A549 treated with ZK216348 at 1 μM for 4 hours (cell line): ENCODE results near the gene SGF29. TPM values are rescaled to one million over a fixed set of nuclear protein-coding genes. Genes with fewer than 3 reads are reported as not detected.

Experiments
- total RNA-seq: library from RNA; stranded (reverse); fragments of 200-300 nt; extraction: Qiagen RNA extraction; gene quantifications from 5 replicates; pipeline ENCODE4 v1.2.3, GENCODE V29; 2022; ENCODE audit warnings: low read depth

SGF29 gene
- 18.3 to 25.2 TPM (median 20.5 TPM) in 5 replicates for total RNA-seq

DNA sequence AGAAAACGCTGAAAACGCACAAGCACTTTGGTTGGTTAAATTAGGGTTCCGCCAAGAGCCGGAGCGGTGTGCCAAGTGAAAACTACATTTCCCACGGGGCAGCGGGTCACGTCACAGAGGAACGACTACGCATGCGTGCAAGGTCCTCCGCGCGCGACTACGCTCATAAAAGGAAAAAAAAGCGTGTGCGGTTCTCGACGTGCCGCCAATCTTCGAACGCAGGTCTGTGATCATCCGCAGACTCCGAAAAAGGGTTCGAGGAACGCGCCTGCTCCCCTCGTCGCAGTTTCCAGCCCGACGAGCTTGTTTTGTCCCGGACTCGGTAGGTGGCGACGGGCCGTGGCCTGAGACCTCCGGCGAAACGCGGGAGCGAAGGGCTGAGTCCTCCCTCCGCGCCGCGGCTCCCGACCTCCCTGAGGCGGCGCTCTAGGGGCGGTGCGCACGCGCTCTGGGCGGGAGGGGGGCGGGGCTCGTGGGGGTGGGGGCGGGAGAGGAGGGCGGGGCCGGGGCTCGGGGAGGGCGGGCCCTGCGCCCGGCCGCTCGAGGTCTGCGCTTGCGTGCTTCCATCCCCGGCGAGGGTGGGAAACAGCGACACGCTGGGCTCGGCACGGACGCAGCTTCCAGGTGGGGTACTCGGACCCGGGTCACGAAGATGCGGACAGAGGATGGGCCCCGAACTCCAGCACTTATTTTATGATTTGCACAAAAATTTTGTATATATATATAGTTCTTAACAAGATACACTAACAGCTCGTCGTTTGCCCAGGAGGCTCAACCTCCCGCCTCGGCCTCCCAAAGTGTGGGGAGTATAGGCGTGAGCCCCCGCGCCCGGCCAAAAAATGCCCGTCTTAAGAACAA lies at the start of gene SGF29:
Gene SGF29, plus strand, starts transcription at position 145 of the 858 bp plus-strand sequence. CDS start 27,150 bp downstream, outside the sequence.

DNA sequence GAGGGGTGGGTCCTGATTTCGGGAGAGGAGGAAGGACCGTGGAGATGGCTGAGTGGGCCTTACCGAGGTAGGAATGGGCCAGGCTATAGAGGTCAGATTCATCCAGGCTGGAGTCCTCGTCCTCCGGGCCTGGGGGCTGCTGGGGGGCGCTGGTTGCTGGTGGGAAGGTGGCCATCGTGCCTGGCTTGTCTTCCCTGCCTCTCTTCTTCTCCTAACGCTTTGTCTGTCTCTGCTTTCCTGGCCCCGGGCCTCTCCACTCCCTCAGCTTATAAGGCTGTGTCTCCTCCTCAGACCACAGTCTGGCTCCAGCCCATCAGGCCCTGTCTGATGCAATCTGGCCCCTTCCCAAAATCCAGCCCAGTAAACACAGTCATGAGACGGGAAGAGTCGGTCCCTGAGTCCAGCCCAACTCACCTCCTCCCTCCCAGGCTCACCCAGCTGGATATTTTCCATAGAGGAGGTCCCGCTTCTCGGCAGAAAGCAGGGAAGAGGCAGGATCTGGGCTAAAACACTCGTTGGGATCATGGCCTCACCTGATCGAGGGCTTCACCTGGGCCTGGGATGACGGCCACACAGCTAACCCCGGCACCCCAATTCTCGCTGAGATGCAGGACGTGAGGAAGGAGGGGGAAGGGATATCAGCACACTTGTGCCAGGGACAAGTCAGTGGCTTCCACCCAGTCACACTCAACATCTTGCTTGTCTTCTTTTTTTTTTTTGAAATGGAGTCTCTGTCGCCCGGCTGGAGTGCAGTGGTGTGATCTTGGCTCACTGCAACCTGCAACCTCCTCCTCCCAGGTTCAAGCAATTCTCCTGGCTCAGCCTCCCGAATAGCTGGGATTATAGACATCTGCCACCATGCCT lies 14.8 kb upstream of the SGF29 start, which contains the start of gene NUPR1:
Gene NUPR1, minus strand, starts transcription at position 242 of the 864 bp plus-strand sequence. Its CDS starts 67 bp downstream, at position 175.

DNA sequence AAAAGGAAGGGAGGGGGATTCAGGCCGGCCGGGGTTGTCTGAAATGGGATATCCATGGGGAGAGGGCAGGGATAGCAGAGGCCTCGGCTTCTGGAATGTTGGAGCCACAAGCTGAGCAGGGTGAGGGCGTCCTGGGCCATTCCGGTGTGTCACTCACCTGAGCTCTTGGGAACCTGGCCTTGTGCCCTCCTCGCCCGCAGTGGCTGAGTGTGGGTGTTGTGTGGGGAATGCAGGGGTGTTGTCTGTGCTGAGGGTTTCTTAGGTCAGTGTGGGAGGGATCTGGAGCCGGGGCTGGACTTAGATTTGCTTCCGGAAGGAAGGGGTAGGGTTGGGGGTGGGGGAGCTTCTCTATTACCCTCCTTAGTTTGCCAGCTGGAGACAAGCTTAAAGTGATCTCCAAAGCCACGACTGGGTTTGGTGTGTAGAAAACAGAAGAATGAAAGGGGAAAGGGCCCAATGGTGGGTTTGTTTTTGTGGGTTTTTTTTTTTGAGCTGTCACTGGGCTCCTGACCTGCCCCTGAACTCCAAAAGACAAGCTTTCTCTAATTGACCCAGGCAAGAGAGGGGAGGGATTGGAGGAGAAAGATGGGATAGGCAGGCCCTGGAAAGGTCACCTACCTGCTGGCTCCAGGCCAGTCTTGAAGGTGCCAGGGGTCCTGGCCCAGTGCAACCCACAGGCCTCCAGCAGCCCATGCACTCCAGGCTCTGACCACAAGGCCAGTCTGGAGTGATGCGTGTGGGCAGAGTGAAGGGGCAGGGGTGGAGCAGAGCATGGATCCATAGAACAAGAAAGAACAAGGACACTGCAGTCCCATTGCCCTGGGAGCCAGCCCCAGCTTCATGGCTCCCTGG lies 43.3 kb downstream of the SGF29 start, which contains the start of gene SULT1A2:
Gene SULT1A2, minus strand, starts transcription at position 211 of the 852 bp plus-strand sequence. CDS start 1,120 bp downstream, outside the sequence.

DNA sequence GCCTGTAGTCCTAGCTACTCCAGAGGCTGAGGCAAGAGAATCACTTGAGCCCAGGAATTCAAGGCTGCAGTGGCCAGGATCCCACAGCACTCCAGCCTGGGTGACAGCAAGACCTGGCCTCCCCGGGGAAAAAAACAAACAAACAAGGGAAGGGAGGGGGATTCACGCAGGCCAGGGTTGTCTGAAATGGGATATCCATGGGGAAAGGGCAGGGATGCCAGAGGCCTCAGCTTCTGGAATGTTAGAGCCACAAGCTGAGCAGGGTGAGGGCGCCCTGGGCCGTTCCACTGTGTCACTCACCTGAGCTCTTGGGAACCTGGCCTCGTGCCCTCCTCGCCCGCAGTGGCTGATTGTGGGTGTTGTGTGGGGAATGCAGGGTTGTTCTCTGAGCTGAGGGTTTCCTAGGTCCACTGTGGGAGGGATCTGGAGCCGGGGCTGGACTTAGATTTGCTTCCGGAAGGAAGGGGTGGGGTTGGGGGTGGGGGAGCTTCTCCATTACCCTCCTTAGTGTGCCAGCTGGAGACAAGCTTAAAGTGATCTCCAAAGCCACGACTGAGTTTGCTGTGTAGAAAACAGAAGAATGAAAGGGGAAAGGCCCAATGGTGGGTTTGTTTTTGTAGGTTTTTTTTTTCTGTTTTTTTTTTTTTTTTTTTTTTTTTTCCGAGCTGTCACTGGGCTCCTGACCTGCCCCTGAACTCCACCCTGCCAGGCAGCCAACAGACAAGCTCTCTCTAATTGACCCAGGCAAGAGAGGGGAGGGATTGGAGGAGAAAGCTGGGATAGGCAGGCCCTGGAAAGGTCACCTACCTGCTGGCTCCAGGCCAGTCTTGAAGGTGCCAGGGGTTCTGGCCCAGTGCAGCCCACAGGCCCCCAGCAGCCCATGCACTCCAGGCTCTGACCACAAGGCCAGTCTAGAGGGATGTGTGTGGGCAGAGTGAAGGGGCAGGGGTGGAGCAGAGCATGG lies 56.2 kb downstream of the SGF29 start, which contains the start of gene SULT1A1:
Gene SULT1A1, minus strand, starts transcription at position 414 of the 964 bp plus-strand sequence. CDS start 1,189 bp downstream, outside the sequence.

DNA sequence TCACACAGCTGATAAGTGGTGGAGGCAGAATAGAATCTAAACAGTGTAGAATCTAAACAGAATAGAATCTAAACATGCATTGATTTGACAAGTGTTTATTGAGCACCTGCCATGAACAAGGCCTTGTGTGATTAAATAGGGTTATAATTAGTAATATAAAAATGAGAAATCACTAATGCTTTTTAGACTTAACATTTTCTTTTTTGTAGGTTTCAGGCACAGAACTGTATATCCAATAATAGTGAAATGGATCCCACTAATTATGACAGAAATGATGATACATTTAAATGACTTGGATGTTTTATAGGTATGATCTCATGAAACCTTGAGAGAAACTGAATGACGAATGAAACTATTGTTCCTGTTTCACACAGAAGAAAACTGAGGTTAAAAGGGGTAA lies 84.0 kb downstream of the SGF29 start, which contains the start of gene NPIPB8:
Gene NPIPB8, plus strand, starts transcription at position 301 of the 400 bp plus-strand sequence. CDS start 296 bp downstream, outside the sequence.

Other genes starting within 250 kb of the SGF29 start
- gene NPIPB6, start 190.4 kb upstream of the SGF29 start, total RNA-seq = 1.4 to 2.9 TPM (median 1.5 TPM) in 5 replicates
- gene EIF3CL, start 150.1 kb upstream of the SGF29 start, total RNA-seq = 54.0 to 95.3 TPM (median 72.8 TPM) in 5 replicates
- gene NPIPB7, start 81.6 kb upstream of the SGF29 start, total RNA-seq = 0.15 to 0.40 TPM (median 0.23 TPM) in 3 of 5 replicates, not detected in the others
- 18.2 to 33.9 TPM (median 33.4 TPM) in 5 replicates for gene CLN3, start 61.8 kb upstream of the SGF29 start, total RNA-seq
- gene APOBR, start 59.3 kb upstream of the SGF29 start, total RNA-seq = 0.07 to 0.08 TPM (median 0.08 TPM) in 3 of 5 replicates, not detected in the others
- not detected in 5 replicates for gene IL27, start 47.1 kb upstream of the SGF29 start, total RNA-seq
- 11.9 to 21.8 TPM (median 15.3 TPM) in 5 replicates for gene NUPR1, start 14.9 kb upstream of the SGF29 start, total RNA-seq
- 0.12 TPM in 1 of 5 replicates, not detected in the others for gene SULT1A2, start 43.1 kb downstream of the SGF29 start, total RNA-seq
- gene SULT1A1, start 56.1 kb downstream of the SGF29 start, total RNA-seq = 4.8 to 6.1 TPM (median 5.5 TPM) in 5 replicates
- not detected in 5 replicates for gene NPIPB8, start 84.1 kb downstream of the SGF29 start, total RNA-seq
- gene EIF3C, start 157.5 kb downstream of the SGF29 start, total RNA-seq = 260 to 393 TPM (median 359 TPM) in 5 replicates
- gene NPIPB9, start 197.9 kb downstream of the SGF29 start, total RNA-seq = 1.4 to 2.2 TPM (median 1.8 TPM) in 5 replicates